GM19438 (cell line): ENCODE measurements around the gene GDI2.
"Not testable (repeated sequence)": the region's sequence is repeated elsewhere in the genome, so short reads cannot be mapped to it uniquely, and the experiment has no call there.

Experiments used
- ATAC-seq: cut with Tn5 transposase; IDR thresholded peaks from one replicate; pipeline ENCODE4 v1.9.1; 2021; ENCODE audit warnings: low read depth; ENCODE audit not compliant: unreplicated experiment

Gene GDI2

DNA sequence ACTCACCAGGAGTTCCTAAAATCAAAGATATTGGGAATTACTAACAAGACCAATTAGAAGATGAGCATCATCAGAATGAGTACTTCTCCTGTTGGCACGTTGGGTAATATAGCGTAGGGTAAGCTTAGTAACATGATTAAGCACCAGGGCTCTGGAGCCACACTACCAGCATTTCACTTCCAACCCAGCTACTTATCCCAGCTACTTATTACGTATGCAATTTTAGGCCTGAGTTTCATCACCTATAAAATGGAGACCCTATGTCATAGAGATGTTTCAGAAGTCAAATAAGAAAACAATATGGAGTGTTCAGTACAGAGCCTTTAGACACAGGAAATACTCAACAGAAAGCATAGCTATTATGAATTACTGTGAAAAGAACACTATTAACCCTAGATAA is 19.0 kb downstream of the GDI2 start:
- no peak for ATAC-seq

DNA sequence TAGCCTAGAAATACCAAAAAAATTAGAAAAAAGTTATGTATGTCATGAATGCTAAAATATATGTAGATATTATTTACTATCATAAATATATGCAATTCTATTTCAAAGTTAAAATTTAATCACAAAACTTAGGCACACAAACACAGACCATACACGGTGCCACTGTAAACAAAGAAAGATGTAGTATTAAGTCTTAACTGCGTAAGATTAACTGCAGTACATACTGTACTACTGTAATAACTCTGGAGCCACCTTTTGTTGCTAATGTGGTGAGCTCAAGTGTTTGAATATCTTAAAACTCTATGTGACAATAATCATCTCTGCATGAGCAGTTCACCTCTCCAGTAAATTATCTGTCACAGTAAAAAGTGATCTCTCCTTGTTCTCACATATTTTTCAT is 23.6 kb downstream of the GDI2 start:
- ATAC-seq = no peak

DNA sequence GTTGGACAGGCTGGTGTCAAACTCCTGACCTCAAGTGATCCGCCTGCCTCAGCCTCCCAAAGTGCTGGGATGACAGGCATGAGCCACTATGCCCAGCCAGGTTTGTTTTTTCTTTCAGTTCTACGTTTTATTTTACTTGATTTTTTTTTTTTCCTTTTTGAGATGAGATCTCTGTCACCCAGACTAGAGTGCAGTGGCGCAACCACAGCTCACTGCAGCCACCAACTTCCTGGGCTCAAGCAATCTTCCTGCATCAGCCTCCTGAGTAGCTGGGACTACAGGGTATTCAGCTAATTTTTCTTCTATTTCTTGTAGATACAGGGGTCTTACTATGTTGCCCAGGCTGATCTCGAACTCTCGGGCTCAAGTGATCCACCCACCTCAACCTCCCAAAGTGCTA is 24.3 kb downstream of the GDI2 start:
- no peak for ATAC-seq

DNA sequence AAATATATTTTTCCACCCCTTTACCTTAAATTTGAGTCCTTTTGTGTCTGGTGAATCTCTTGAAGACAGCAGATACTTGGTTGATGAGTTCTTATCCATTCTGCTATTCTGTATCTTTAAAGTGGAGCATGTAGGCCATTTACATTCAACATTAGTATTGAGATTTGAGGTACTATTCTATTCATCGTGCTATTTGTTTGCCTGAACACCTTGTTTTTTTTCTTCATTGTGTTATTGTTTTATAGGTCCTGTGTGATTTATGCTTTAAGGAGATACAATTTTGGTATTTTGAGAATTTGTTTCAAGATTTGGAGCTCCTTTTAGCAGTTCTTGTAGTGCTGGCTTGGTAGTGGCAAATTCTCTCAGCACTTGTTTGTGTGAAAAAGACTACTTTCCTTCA is 29.9 kb downstream of the GDI2 start:
- no peak for ATAC-seq

DNA sequence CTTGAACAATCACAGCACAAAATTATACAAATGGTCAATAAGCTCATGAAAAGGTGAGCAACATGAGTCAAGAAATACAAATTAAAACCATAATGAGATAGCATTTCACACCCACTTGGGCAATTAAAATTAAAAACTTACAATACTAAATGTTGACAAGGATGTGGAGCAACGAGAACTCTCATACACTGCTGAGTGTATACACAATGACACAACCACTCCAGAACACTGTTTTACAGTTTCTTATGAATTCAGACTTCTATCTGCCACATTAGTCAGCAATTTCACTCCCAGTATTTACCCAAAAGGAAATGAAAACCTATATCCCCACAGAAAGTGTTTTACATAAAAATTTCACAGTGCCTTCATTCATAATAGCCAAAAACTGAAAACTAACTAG is 31.1 kb downstream of the GDI2 start:
- ATAC-seq = no peak

DNA sequence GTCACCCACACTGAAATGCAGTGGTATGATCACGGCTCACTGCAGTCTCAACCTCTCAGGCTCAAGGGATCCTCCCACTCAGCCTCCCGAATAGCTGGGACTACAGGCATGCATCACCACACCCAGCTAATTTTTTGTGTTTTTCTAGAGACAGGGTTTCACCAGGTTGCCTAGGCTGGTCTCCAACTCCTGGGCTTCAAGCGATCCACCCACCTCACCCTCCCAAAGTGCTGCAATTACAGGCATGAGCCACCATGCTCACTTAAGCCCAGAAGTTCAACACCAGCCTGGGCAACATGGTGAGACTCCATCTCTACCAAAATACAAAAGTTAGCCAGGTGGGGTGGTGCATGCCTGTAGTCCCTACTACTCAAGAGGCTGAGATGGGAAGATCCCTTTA is 33.5 kb downstream of the GDI2 start:
- no peak for ATAC-seq

DNA sequence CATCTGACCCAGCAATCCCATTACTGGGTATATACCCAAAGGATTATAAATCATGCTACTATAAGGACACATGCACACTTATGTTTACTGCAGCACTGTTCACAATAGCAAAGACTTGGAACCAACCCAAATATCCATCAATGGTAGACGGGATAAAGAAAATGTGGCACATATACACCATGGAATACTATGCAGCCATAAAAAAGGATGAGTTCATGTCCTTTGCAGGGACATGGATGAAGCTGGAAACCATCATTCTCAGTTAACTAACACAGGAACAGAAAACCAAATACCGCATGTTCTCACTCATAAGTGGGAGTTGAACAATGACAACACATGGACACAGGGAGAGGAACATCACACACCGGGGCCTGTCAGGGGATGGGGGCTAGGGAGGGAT is 35.5 kb downstream of the GDI2 start:
- ATAC-seq = not testable (repeated sequence)

DNA sequence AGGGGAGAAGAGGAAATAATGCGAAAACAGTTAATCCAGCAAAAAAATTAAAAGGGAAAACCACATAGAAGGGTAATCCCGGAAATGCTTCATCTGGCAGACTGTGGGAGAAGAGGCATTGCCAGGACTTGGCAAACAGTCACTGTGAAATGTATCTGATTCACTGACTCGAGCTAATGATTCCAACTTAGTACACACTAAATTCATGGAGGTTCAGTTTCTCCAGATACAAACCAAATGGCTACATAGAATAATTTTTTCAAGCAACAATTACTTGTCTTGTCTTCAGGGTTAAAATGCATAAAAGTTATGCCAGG is 36.4 kb downstream of the GDI2 start:
- no peak for ATAC-seq

DNA sequence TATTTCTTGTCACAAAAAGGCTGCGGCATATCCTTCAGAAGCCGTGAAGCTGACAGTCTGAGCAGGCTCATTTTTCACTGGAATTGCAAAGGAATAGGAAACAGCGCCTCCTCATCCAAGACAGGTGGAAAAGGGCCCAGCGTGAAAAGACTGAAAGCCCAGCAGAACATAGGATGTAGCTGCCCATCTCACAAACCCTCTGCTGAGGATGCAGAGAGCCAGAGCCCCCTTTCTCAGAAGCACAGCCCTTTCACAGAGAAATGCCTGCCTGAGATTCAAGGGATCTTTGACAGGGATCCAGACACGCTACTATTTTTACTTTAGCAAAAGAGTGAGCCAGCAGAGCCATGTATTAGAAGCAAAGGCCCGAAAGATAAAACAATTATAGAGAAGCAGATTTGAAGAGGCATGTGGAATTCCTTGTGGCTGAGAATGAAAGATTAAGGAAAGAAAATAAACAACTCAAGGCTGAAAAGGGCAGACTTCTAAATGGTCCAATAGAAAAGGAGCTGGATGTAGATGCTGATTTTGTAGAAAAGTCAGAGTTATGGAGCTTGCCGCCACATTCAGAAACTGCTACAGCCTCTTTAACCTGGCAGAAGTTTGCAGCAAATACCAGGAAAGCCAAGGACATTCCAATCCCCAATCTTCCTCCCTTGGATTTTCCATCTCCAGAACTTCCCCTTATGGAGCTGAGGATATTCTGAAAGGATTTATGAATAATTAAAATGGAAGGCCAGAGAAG is 36.9 kb downstream of the GDI2 start:
- ATAC-seq = no peak

DNA sequence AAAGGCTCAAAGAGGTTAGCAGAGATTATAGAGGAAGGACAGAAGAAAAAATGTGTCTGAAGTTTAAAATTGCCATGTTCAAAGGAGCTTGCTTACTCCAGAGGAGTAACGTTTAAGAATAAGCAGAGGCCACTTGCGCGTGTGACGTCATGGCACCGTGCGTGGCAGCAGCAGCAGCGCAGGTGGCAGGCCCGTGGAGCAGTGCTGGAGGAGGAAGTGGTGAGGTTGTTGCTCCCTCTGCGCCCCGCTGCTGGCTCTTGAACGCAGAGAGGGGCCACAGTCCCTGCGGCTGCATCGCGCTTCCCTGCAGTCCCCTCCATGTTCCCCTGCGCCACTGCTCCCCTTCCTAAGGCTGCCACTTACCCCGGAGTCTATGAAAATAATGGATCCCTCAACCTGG is 37.5 kb downstream of the GDI2 start:
- no peak for ATAC-seq

DNA sequence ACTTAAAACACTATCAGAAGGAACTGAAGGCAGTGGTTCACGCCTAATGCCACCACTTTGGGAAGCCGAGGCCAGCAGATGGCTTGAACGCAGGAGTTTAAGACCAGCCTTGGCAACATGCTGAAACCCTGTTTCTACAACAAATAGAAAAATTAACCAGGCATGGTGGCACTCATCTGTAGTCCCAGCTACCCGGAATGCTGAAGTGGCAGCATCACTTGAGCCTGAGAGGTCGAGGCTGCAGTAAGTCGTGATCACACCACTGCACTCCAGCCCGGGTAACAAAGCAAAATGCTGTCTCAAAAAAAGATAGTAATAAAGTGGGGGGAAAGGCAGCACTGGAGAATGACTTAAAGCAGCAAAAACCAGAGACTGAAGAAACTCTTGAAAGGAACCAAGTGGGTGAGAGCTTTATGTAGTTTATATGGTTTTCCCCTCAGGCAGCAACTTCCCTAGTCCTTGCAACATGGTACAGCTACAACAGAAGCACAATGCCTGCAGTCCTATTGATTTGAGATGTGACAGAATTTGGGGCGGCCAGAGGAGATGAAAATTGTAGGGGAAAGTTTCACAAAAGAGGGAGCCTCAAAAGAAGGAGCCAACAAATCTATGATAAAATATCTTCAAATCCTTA is 38.1 kb downstream of the GDI2 start:
- no peak for ATAC-seq

DNA sequence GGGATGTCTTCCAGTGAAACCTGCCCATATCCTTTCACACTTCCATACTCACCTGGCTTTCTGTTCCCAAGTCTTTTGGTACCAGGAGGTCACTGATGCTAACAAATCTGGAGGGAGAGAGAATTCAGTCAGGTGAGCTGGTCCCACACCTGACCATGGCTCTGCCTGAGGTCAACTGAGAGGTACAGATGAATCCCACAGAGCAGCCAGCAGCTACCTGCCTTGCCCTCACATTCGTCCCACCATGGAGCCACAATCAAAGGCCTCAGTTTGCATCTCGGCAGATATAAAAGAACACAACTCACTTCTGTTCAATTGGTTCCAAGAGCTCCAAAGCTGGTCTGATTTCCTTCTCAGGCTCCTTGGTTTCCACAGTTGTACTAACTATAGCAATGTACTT is 47.0 kb downstream of the GDI2 start:
- no peak for ATAC-seq

DNA sequence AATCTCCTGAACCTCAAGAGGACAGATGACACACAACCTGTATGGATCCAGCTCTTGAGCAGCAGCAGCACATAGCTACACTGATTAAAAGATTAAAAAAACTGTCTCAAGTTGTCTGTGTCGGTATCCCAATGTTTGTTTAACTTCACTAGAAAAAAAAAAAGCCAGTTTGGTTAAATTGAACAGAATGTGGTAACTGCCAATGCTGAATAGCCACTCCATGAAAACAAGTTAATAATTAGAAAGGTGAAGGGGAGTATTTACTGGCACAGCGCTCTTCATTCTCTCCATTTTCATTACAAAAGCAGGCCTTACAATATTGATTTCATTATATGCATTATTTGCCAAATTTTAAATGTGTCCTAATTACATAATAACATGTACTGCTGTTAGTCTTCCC is 47.6 kb downstream of the GDI2 start:
- no peak for ATAC-seq

DNA sequence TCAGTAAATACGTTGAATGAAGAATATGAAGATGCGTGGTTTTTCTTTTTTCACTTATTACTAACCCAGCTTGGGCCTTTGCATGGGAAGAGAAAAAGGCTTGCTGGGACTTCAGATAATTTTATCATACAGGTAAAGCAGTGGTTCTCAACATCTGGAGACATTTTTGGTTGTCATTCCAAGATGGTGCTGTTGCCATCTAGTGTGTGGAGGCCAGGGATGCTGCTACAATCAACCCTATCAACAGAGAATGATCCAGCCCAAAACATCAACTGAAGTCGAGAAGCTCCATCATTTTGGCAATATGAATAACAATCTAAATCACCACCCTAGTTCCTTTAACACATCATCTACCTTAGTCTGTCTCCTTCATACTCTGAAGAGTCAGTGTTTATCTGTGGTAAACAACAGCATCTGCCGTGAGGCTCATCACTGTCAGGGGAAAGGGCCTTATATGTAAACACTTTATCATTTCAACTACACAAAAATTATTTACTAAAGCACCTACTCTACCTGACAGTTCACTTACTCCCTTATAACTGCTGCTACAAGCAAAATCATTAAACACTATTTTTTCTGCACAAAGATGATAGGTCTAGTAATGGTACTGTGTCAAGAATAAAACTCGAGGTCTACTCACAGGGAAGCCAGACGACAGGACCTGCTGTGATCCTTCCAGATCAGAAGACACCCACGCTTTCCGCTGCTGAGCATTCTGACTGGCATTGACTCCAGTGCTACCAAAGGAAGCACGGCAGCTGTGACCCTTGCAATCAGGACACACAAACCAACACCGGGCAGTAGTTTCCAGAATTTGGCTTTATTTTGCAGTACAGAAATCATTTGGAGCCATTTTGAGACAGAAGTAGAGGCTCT is 48.6 kb downstream of the GDI2 start:
- ATAC-seq = no peak

DNA sequence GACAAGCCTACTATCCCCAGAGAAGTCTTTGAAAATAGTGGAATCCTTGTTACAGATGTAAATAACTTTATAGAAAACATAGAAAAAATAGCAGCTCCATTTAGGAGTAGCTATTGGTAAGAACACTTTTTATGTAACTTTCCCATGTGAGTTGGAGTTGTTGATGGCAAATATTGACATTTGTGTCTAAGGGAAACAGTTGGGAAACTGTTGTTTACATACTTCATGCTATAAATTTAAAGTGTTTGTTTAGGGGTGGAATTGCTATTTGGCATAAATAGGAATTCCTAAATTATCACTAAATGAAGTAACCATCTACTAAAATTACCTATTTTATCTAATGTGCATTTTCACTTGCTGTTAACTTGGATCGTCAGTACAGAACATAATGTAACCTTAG is 50.7 kb downstream of the GDI2 start:
- ATAC-seq = no peak

DNA sequence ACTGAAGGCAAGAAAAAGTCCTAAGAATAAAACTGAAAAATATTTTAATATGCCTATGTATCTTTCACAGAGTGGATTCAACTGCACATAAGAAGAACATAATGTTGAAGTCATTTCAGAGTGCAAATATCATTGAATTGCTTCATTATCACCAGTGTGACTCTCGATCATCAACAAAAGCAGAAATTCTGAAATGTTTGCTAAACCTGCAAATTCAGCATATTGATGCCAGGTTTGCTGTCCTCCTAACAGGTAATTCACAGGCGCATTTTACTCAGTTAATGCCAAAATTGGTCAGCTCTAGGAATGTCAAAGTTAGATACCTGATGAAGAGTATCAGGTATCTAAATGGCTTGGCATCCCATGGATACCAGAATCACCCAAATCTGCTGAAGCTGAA is 52.0 kb downstream of the GDI2 start:
- ATAC-seq = no peak

DNA sequence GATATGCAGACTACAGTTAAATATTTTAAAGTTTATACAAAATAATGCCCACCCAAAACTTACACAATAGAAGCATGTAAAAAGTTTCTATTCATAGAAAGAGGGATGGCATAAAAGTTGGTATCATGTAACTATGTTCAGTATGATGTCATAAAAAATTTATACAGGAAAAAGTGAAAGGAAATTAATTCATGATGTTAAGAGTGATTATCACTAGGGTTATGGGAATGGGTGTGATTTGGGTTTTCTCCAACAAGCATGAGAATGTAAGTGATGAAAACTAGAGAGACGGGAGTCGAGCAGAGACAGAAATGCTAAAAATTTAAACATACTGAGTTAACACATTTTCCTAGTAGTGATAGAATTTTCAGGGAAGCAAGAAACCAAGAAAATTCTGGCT is 52.7 kb downstream of the GDI2 start:
- no peak for ATAC-seq

DNA sequence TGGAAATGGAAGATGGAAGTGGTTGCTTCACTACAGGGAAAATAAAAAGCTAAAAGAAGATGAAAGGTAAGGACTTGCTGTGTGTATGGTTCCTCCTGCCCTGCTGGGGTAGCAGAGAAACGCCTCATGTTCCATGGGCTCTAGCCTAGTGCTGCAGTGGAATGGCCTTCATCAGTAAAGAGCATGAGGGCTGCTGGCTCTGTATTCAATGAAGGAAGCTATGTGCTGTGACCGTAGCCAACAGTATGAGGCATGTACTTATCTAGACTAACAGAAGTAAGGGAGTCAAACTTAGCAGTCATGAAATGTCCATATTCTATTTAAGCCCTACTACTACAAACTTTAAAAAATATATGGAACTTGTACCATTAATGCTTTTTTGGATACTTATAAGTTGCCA is 54.3 kb downstream of the GDI2 start:
- ATAC-seq = no peak

DNA sequence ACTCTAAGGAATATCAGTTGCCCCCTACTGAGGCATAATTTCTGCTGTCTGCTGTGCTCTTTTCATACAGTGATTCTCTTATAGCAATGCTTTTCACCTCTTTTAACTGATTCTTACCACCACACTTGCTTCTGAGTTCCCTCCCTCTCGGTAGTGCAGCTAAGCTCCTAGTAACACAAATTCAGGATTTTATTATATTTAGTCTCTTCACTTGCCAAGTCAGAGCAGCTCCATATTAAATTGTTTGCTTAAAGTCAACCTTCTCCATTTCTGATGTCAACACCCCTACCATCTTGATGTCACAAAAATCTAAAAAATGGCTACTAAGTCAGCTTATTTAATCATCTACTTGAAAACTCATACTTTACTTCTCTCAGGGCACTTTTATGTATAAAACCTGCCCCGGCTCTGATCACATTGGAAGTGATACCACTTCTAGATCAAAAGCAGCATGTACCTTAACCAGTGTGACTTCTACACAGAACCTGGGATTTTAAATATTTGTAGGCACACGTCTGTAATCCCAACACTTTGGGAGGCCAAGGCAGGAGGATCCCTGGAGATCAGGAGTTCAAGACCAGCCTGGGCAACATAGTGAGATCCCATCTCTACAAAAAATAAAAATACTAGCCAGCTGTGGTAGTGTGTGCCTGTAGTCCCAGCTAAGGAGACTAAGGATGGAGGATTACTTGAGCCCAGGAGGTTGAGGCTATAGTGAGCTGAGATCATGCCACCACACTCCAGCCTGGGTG is 55.3 kb downstream of the GDI2 start:
- no peak for ATAC-seq

DNA sequence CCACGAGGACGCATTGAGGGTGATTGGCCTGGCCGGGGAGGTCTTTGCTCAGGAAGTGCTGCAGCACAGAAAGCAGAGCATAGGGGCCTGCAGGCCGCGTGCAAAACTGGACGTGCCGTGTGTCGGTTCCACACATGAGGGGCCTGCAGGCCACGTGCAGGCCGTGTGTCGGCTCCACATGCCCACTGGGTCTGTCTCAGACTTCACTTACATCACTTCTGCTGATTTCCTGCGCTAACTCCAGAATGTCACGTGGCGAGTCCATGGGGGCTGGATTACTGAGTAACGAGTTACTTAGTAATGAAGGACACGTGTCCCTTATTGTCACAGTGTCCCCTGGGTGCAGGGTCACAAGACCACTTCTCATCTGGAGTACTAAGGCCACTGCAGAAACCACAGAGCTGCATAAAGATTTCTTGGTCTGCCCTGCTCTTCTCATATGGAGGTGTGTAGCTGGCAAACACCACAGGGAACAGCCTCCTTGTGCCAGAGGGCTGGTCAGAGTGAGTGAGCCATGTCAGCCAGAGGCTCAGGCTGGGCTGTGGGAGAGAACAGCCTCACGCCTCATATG is 60.8 kb downstream of the GDI2 start:
- ATAC-seq = no peak
